ENCODE measurements around the gene RBM38.

- no peak for TF ChIP-seq CTCF (conservative IDR thresholded peaks at IDR 0.05; ENCODE audit: low read depth, low read length)
- TF ChIP-seq EZH2 (IDR thresholded peaks at IDR 0.05; ENCODE audit: borderline replicate concordance, low read depth, low read length, poor library complexity, severe bottlenecking): no peak
Measured at GRCh38 chr20:57421253-57422220, 30.3 kb downstream of the RBM38 start.

Measured in A673 (cell line).